DMS 273 treated with DMSO at 0.1 percent for 48 hours (cell line): ENCODE results near the gene SPIRE2.

ENCODE experiments used
- DNase-seq: peaks from one replicate; lab custom pipeline; 2025; lab: John Stamatoyannopoulos, UW

Gene SPIRE2

GRCh38 chr16:89915303-89916232 lies 87.3 kb downstream of the SPIRE2 start:
- DNase-seq = peak; percentile 56

DNA sequence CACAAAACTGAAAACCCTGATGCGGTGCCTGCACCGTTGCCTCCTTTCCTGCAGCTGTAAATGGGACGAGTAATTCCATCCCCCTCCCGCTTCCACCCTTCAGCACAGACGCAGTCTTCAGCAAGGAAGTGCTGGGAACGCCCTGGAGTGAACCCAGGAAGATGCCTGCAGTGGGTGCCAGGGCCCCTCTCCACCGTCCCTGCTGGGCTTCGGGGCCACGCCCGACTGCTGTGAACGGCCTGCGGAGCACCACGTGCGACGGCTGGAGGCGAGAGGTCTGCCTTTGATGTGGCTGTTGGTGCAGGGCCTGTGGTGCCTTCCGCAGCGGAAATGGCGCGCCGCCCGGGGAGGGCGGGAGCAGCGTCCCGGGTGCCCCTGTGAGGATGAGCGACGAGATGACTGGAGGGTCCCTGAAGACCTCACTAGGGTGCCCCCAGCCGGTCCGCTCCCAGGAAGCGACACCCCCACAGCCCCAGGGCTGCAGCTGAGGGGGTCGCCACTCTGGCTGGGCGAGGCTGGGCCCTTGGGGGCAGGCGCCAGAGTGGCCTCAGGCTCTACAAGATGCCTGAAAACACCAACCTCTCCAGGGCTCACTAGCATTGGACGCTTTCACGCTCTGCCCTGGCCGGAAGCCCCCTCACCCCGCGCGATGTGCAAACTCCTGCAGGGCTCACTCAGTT lies 89.6 kb downstream of the SPIRE2 start:
- peak; percentile 57 for DNase-seq

DNA sequence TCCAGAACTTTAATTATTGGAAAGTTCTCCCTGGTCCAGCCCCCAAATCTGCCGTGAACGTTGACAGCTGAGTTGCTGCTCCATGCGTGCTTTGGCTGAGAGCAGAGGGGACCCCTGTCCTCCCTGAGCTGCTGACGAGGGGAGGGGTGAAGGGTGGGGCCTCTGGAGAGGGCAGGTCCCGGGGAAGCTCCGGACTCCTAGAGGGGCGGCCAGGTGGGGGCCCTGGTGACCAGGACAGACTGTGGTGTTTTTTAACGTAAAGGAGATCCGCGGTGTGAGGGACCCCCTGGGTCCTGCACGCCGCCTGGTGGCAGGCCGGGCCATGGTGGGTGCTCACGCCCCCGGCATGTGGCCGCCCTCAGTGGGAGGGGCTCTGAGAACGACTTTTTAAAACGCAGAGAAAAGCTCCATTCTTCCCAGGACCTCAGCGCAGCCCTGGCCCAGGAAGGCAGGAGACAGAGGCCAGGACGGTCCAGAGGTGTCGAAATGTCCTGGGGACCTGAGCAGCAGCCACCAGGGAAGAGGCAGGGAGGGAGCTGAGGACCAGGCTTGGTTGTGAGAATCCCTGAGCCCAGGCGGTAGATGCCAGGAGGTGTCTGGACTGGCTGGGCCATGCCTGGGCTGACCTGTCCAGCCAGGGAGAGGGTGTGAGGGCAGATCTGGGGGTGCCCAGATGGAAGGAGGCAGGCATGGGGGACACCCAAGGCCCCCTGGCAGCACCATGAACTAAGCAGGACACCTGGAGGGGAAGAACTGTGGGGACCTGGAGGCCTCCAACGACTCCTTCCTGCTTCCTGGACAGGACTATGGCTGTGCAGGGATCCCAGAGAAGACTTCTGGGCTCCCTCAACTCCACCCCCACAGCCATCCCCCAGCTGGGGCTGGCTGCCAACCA lies 90.4 kb downstream of the SPIRE2 start, which contains the start of gene MC1R:
MC1R (plus strand) TSS at position 410 of the 895 bp plus-strand sequence; CDS start at position 807, 397 bp downstream.
- peak; percentile 59 for DNase-seq

- DNase-seq = no peak
These were observed 91.5 kb downstream of the SPIRE2 start for GRCh38 chr16:89919535-89920406.

DNA sequence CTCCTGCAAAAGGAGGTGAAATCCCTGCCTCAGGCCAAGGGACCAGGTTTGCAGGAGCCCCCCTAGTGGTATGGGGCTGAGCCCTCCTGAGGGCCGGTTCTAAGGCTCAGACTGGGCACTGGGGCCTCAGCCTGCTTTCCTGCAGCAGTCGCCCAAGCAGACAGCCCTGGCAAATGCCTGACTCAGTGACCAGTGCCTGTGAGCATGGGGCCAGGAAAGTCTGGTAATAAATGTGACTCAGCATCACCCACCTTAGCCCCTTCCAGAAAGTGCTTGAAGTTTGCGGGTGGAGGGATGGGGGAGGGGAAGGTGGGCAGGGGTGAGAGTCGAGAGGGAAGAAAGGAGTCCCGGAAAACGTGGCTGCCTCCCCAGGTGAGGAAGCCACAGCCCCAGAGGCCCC lies 92.4 kb downstream of the SPIRE2 start:
- DNase-seq = no peak
